Stimulated activated CD4-positive, alpha-beta T cell treated with anti-CD3 and anti-CD28 coated beads, Interleukin-2, amount 100 ng/mL, for 24 hours (primary cell): ENCODE measurements around the gene GAS7.

Experiments used
- DNase-seq, 2 donors: peaks; one replicate each; pipeline ENCODE4 v3.0.0-alpha.2; 2020

The GAS7 gene

DNA sequence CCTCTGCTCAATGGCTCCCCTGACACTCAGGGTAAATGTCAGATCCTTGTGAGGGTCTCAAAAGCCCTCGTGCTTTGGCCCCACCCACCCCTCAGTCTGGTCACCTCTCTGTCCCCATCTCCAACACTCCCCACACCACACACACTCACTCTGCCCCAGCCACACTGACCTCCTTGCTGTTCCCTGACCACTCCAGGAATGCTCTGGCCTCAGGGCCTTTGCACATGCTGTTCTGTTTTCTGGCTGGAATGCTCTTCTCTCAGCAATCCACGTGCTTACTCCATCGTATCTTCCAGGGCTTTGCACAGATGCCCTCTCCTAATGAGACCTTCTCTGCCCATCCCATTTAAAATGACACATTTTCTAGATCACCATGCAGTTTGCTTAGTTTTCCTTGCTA, 28.2 kb downstream of the GAS7 start:
- DNase-seq = no peak

GRCh38 chr17:10169290-10169689, 29.1 kb downstream of the GAS7 start:
- DNase-seq = no peak

DNA sequence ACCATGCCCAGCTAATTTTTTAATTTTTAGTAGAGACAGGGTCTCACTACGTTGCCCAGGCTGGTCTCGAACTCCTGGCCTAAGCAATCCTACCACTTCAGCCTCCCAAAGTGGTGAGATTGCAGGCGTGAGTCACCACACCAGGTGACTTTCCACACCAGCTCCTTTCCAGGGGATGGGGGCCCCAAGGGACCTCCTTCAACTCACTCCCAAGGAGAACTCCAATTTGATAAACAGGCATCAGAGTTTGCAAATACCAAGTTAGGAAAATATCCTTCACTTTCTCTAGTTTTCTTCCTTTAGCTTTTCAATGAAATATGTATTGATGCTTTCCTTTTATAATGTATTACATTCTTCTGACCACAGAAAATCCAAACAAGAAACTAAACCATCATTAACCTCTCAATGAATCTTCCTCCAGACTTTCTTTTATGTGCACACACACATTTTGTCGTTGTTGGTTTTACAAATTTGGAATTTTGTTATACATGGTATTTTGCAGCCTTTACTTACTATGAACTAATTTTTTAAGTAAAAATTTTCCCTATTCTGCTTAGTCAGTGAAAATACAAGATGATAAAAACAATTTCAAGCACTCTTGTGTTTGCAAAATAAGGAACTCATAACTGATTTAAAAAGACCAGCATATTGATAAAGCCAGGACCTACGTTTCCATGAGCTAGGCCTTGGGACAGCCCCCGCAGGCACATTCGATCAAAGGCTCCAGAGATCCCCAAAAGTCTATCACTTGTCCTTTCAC, 32.0 kb downstream of the GAS7 start:
- DNase-seq = no peak

GRCh38 chr17:10162096-10162495, 36.3 kb downstream of the GAS7 start:
- no peak for DNase-seq

DNA sequence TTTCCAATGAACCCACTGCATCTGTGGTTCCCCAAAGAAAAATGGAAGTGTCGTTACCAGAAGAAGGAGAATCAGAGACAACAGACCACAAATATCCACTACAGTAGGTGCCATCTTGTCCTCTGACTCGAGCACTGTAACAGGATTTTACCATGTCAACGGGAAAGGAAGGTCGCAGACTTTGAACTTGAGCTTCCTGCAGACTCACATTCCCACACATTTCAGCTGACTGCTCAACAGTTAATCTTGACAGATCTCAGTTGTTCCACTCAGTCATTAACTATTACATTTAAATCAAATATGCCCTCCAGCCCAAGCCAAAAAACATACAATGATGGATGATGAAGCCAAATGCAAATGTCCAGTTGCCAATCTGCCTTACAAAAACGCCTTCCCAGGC, 37.0 kb downstream of the GAS7 start:
- no peak for DNase-seq

- no peak for DNase-seq
These were observed 41.3 kb downstream of the GAS7 start for GRCh38 chr17:10156948-10157607.

- DNase-seq = no peak
These were observed 41.8 kb downstream of the GAS7 start for GRCh38 chr17:10156599-10156947.

DNA sequence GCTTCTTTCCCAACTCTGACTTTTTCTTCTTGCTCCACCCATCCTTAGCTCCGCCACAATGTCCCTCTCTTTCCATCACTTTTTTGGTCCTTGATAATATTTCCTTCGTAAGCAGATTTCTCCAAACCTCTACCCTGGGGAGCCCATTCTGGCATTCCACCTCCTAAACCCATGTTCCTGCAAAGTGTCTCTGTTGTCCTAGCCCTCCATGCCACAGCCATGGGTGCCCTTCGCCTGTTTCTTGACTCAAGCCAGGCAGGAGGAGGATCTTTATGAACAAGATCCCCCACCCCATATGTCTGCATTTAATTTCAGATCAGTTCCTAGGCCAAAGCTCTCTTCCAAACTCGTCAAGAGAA, 42.4 kb downstream of the GAS7 start:
- DNase-seq = no peak

DNA sequence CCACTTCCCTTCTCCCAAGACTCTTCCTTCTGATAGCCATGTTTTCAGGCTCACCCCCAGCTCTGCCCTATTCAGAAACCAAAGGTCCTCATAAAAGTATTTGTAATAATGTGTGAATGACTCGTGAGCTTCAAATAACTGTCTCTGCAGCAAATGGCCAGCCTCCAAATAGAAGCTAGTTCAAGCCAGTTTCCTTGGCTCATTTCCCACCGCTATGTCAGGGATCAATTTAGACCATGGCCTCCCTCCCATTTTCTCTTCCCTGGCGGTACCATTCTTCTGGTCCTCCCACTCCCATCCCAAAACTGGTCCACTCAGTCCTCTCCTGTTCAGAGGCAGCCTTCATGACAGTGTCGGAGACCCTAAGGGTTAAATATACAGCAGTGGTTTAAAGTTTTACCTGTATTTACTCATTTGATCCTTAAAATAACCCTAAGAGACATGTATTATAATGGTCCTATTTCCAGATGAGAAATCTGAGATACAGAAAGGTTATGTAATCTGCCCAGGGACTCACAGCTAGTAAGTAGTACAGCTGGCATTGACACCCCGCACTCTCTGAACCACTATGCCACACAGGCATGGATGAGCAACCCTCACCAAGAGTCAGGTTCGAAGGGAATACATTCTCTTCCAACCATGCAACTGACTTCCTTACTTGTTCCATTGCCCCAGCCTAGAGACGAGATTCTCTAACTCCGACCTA, 42.9 kb downstream of the GAS7 start:
- DNase-seq = no peak

GRCh38 chr17:10151667-10152496, 46.5 kb downstream of the GAS7 start:
- DNase-seq = no peak

DNA sequence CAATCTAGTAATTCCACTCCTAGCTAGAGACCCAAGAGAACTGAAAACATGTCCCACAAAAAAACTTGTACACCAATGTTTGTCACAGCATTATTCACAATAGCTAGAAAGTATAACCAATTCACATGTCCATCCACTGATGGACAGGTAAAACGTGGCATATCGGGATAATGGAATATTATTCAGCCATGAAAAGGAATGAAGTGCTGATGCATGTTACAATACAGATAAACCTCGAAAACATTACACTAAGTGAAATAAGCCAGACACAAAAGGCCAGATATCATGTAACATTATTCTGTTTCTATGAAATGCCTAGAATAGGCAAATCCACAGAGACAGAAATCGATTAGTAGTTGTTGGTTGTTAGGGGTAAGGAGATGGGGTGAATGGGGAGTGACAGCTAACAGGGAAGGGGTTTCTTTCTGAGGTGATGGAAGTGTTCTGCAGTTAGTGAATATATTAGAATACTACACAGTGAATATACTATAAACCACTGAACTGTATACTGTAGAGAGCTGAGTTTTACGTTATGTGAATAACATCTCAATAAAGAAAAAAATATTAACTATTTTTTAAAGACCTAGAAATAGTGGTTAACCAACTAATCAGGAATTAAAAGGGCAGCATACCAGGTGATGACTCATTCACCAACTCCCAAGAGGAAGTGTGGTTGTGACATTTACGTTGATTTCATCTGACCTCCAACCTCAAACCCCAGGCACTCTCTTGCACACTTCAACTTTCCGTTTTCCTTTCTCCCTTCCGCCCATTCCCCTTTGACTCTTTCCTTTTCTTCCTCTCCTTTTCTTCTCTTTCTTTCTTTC, 48.6 kb downstream of the GAS7 start:
- DNase-seq = no peak

GRCh38 chr17:10147761-10148415, 50.5 kb downstream of the GAS7 start:
- no peak for DNase-seq

DNA sequence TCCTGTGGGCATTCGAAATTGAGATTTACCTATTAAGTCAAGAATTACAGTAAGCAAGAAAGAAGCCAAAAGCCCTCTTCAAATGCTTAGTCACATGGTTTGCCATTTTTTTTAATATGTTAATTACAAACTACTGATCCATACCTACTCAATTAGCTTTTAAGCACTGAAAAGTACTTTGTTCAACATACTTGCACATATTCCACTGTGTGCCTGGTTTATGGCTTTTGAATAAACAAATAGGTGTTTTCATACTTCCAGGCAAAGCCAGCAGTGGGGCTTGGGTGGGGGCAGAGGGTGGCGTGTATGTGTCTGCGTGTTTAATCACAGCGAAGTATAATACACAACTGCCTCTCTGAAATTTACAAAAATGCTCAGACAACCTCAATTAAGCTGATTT, 51.4 kb downstream of the GAS7 start:
- no peak for DNase-seq

- DNase-seq = no peak
These were observed 53.4 kb downstream of the GAS7 start for GRCh38 chr17:10144982-10145381.

- DNase-seq = no peak
These were observed 54.0 kb downstream of the GAS7 start for GRCh38 chr17:10144456-10144855.

DNA sequence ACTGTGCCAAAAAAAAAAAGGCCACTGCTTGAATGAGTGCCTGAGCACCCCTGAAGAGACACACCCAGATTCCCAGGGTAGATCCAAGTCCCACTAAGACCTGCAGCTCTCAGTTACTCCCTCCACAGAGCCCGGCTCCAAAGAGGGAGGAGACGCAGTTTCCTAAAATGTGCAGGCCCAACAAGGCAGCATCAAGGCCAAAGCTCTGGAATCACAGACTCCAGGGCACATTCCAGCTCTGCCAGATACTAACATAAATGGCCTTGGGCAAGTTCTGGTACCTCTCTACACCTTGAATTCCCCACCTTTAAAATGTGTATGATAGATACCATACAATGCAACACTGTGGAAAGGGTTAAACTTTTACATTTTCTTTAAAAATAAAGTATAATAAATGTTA, 57.0 kb downstream of the GAS7 start:
- DNase-seq = no peak

DNA sequence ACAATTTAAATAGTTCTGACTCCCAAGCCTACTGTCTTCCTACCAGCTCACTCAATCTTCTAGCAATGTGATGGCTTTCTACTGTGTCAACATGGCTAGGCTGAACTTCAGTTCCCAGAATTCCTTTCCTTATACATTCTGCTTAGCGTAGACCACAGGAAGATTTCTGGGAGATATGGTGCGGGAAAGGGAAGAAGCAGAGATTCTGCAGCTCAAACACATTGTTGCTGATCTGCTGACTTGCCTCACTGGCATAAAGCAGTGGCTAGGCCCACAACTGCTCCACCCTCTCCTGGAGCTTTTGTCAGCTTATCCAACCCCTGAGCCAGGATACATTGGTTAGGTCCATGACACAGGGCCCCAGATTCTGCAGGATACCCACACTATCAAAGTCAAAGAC, 58.8 kb downstream of the GAS7 start:
- DNase-seq = no peak

DNA sequence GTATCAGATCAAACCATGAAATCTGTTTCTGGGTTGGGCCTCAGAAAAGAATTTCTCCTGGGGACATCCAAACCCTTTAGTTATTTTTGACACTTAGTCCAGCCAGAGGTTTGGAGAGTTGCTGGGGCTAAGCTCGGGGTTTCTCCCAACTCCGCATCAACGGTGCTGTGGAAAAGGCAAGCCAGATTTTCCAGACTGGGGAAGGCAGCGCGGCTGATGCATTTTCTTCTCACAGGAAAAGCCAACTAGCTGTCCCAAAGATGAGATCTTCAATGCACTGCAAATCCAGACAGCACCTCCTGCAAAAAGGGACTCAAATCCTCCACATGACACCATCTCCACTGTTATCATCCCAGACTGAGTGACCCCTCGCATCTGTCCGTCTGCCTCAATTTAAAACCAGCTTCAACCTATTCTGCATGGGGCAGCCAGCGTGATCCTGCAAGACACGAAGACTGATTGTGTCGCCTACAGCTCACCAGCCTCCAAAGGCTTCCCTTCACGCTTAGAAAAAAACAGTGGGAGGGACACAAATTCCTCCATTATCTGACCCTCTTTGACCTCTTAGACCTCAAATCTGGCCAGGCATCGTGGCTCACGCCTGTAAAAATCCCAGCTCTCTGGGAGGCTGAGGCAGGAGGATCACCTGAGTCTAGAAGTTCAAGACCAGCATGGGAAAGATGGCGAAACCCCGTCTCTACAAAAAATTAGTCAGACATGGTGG, 62.0 kb downstream of the GAS7 start:
- DNase-seq = no peak

GRCh38 chr17:10135539-10136257, 62.7 kb downstream of the GAS7 start:
- DNase-seq = no peak

DNA sequence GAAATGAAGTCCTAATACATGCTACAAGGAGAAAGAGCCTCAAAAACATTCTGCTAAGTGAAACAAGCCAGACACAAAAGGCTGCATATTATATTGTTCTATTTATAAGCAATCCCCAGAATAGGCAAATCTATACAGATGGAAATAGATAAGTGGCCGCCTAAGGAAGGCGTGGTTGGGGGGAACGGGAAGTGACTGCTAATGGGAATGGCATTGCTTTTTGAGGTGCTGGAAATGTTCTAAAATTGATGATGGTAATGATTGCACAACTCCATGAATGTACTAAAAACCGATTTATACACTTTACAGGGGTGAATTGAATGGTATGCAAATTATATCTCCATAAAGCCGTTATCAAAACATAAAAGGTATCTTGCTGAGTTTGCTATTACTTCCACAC, 67.7 kb downstream of the GAS7 start:
- DNase-seq = no peak

DNA sequence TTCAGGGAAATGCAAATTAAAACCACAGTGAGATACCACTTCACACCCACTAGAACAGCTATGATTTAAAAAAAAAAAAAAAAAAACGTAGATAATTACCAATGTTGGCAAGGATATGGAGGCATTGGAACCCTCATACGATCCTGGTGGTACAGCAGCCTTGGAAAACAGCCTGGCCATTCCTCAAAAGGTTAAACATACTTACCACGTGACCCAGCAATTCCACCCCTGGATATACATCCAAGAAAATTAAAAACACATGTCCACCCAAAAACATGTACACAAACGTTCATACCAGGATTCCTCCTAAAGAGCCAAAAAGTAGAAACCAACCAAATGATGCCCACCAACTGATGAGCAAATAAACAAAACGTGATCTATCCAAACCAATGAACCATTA, 68.1 kb downstream of the GAS7 start:
- DNase-seq = no peak
